NK-92 (cell line): ENCODE measurements around the gene MSX1.

Experiments used
- DNase-seq: peaks from one replicate; lab custom pipeline; 2025; ENCODE audit not compliant: unreplicated experiment; lab: John Stamatoyannopoulos, UW

Gene MSX1

GRCh38 chr4:4840351-4840750 lies 19.1 kb upstream of the MSX1 start:
- no peak for DNase-seq

DNA sequence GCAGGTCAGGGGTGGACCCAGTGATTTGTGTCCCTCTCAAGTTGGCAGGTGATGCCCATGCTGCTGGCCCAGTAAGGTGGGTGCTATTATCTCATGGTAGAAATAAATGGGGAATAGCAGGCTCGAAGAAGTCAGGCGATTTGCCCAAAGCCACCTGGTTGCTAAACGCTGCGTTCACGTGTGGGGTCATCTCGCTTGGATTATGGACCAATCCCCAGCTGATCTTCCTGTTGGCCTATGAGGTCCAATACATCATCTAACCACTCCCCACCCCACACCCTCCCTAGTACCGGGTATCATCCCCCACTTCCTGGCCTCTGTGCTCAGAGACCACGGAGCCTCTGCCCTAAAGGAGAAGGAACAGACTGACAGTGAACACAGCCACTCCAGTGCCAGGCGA lies 18.3 kb upstream of the MSX1 start:
- no peak for DNase-seq

- DNase-seq = no peak
Measured at GRCh38 chr4:4842476-4843441, 16.7 kb upstream of the MSX1 start.

GRCh38 chr4:4843635-4844291 lies 15.7 kb upstream of the MSX1 start:
- DNase-seq = no peak

DNA sequence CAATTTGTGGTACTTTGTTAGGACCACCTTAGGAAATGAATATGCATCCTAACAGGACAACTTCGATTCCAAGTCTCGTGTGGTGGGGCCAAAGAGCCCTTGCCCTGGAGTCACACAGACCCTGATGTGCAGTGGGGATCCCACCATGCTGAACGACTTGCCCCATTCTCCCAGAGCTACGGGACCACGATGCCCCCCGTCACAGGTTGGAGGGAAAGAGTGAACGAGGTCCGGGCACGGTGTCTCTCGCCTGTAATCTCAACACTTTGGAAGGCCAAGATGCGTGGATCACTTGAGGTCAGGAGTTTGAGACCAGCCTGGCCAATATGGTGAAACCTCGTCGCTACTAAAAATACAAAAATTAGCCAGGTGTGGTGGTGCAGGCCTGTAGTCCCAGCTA lies 14.4 kb upstream of the MSX1 start:
- no peak for DNase-seq

DNA sequence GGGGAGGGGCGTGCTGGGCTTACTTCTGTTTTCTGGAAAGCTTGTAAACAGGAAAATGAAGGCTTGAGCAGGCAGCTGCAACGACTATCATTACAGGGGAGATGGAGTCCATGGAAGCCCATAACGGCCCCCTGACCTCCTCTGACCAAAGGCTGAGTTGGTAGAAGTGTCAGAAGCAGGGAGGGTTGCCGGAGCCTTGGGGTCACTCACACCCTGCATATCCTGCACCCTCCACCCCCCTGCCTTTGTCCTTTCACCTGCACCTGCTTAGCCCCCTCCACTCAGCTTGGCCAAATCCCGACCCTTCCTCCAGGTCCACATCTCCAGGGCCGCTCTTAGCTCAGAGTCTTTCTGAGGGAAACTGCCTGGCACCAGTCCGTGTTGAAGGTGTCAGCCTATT lies 12.5 kb upstream of the MSX1 start:
- no peak for DNase-seq

DNA sequence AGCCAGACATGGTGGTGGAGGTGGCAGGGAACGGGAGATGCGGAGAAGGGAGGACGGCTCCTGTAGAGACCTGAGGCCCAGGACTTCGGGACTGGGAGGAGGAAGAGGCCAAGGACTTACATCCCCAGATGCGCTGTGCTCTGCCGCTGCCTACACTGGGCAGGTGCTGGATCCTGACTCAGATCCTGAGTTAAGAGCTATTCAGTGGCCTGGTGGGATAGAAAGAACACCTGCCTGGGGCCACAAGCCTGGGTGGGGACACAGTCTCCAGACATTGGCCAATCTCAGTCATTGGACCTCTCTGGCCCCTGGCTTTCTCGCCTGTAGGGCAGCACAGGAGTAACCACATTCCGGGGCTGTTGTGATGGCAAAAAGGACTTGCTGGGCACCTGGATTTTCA lies 10.9 kb upstream of the MSX1 start:
- no peak for DNase-seq

- no peak for DNase-seq
Measured at GRCh38 chr4:4849106-4849505, 10.4 kb upstream of the MSX1 start.

DNA sequence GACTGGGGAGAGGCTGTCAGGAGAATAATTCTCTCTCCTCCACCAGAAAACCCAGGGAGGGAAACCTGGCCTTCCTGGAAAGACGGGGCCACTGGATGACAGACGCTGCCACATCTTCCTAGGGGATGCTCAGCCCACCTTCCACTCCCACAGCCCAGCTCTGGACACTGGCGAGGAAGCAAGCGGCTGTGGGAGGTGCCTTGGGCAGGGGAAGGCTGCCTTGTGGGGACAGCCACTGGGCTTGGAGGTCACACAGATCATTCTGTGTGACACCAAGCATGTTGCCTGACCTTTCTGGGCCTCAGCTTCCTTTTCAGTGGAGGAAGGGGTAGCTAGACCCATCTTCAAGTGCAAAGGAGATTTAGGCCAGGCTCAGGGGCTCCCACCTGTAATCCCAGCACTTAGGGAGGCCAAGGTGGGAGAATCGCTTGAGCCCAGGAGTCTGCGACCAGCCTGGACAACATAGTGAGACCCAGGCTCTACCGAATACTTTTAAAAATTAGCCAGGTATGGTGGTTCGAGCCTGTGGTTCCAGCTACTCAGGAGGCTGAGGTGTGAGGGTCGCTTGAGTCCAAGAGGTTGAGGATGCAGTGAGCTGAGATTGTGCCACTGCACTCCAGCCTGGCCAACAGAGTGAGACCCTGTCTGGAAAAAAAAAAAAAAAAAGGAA lies 9.8 kb upstream of the MSX1 start:
- DNase-seq = no peak

- DNase-seq = no peak
Measured at GRCh38 chr4:4851081-4851480, 8.4 kb upstream of the MSX1 start.

GRCh38 chr4:4851906-4852305 lies 7.6 kb upstream of the MSX1 start:
- no peak for DNase-seq

- no peak for DNase-seq
Measured at GRCh38 chr4:4852591-4853362, 6.7 kb upstream of the MSX1 start.

- no peak for DNase-seq
Measured at GRCh38 chr4:4853371-4853823, 6.1 kb upstream of the MSX1 start.

- DNase-seq = no peak
Measured at GRCh38 chr4:4853921-4854648, 5.4 kb upstream of the MSX1 start.

- DNase-seq = no peak
Measured at GRCh38 chr4:4854649-4855295, 4.7 kb upstream of the MSX1 start.

DNA sequence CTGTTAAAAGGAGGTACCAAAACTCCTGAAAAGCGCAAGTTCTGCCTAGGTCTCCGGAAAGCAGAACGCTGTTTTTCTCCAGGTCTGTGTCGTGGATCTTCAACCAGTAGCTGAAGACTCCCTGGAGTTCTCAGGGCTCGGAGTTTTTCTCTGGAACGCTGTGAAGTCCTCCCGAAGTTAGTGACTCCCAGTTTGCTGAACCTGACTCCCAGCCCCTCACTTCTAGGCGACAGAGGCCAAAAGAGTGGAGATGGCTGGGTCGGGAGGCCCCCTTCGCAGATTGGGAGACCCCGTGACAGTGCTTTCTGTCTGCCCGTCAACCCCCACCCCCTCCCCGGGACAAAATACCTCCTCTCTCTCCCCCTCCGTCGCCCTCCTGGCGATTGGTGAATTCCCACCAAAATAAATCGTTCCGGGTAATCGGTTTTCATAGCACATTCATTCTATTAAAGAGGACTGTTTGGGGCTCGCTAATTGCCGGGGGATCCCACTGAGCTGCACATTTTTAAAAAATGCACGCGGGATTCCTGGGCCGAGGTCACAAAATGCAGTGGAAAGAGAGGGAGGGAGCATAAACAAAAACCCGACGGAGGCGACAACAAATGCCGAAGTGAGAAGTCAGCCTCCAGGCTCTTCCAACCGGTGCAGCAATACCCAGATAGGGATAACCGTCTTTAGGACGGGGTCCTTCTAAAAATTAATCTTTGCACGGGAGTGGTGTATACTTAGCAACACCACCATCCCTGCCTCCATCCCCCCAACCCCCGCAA lies 4.0 kb upstream of the MSX1 start:
- DNase-seq = no peak

GRCh38 chr4:4856071-4857000 lies 3.1 kb upstream of the MSX1 start:
- DNase-seq = no peak
